DMS53 treated with DMSO at 0.1 percent for 48 hours (cell line): ENCODE data around the gene ERCC5.
A peak's percentile ranks its signal among the peaks of the same experiment; 100 is the strongest.

Source experiments
- DNase-seq: peaks from one replicate; lab custom pipeline; 2025; ENCODE audit not compliant: unreplicated experiment; lab: John Stamatoyannopoulos, UW

ERCC5 gene

DNA sequence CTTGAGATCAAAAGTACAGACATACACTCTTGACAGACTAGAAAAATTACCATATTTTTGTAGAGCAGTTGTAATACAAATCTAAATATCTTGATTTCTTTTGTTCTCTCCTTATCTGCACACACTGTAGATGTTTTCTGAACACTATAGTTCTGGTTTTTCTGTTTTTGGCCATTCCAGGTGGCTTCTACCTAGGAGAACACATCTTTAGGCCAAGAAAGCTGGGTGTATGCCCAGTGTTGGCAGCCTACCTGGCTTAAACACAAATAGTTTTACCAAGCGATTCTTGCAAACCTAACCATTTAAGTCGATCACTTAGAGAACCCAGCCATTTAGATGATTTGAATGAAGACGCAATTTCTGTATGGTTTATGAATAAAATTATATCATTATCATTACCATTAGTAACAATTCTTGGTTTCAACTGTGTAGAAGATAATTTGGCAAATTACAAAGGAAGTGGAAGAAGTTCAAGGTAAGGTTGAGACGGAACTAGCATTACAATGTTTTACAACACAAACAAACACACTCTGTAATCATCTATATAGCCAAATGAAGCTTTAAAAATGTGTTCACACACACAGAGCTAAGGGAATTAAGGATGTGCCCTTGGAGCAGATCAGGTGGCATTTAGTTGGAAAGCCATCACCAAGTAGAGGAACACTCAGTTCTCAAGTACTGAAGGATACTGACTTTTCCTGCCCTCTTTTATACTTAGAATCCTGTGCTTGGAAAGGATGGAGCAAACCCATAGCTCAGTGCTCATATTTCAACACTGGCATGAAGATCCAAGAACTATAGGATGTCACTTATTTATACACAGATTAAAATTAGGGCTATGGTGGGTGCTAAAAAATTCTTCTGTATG, 36.2 kb downstream of the ERCC5 start:
- DNase-seq: no peak

DNA sequence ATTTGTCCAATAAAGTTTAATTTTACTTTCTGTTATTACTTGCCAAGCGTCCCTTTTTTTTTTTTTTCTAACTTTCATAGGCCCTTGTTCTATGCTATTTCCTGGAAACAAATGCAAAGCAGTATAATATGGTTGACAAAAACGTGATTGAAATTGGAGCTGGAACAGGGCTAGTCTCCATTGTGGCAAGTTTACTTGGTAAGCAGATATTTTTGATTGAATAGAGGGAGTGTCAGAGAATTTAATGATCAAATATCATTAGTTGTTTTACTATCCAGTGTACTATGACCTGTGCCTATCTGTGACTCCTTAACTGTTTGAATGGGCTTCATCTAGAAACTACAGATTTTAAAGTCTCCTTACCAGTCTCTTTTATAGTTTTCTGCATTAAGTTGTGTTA, 46.7 kb downstream of the ERCC5 start:
- DNase-seq: no peak

DNA sequence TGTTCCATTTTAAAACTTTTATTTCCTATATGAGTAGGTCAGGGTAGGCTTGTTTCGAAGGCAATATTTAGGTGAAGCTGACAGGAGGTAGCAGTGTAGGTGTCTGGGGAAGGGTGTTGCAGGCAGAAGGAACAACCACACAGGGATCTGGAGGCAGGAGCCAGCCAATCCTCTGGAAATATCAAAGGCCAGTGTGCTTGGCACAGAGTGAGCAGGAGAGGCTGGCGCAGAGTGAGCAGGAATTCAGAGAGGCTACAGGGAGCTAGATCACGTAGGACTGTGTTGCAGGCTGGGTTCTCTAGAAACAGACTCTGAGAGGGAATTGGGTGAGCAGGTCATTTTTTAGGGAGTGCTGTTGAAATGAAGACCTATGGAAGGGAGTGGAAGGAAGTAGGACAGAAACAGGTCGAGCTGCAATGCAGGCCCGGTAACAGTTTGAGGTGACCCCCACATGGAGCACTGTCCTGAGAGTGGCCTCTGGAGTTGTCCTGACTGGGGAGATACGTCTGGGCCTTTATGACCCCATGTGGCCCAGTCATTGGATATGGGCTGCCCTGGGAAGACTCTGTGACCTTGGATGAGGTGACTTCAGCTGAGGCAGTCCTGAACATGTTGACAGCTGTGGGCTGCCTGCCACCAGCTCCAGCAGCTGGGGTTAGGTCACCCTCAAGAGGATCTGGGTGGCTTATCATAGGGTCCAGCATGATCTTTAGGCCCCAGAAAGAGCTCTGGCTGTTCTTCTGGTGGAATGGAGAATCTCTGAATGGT, 51.7 kb downstream of the ERCC5 start:
- no peak for DNase-seq

DNA sequence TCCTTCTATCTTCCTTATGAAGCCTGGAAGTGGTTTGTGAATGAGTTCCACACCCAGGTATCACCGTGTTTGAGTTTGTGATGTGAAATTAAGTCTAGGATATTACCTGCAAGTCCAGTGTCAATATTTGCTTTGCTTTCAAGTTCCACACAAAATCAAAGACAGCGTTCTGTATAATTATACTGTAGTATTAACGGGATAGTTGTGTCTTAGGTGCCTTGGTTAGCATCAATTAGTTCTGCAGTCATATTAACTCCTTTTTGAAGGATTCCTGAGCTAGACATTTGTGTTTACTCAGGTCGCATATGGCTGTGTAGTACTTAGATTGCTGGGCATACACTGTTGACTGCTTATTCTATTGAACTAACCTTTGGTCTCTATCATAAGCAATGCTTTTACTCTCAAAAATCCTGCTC, 54.4 kb downstream of the ERCC5 start:
- no peak for DNase-seq

DNA sequence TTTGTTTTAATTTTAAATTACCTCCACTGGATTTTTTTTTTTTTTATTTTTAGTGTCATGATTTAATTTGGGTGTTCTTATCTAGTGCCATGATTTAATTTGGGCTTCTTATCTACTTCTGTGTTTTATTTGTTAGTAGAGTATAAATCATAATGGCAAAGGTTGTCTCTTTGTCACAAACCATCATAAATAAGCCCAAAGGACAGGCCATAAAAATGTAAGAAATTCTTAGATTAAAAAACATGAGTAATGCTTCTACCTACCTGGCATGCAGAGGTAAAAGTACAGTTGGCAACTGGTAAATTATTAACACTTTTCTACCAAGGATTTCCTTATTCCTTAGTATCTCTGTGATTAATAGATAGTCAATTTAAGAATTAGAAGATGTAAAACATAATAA, 55.2 kb downstream of the ERCC5 start:
- no peak for DNase-seq

DNA sequence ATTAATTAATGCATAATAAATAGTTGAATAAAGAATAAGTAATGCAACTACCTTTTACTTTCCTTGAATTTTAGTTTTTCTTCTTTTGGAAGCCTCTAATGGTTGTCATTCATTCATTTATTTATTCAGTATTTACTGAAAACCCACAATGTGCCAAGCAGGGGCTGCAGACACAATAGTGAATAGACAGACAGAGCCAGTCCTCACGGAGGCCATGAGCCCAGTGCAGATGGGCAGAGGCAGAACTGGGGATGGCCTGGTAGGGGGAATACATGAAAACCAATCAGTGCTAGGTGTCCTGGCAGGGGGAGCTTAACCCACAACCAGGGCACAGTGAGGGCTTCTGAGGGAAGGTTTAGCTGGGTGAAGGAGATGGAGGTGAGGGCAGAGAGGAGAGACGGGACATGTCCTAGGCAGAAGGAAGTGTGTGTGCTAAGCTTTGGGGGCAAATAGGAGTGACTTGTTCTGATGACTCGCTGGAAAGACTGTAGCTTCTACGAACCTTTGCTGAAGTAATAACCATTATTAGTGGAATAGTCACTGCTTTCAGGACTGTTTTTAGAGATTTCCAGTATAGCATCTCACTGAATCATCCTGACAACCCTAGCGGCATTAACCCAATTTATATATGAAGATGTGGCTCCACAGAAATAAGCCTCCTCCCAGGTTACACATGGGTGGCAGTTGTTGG, 55.9 kb downstream of the ERCC5 start:
- DNase-seq: no peak

DNA sequence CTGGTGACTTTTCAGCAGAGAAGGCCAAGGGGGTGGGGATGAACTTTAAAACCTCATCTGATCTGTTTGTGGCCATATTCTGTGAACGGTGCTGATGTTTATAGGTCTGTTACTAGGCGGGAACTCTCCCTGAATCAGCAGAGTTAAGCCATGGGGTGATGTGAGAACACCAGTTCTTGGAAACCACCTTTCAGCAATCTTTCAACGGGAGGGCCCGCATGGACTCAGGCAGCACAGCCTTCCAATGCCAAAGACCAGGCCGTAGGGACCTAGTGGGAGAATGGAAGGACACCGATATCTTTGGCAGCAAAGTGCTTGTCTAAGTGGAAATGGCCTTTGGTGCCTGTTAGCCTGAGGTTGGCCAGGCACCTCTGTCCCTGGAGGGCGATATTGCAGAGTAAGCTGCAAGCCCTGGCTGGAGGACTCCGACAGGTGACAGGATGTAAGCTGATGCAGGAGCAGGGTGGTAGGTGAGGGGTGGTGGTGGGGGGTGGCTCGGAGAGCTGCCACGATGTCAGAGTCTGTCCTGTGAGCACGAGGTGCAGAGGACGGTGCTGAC, 57.0 kb downstream of the ERCC5 start:
- no peak for DNase-seq

GRCh38 chr13:102903659-102904407, 58.0 kb downstream of the ERCC5 start:
- DNase-seq: peak; percentile 3

- no peak for DNase-seq
These were observed 58.6 kb downstream of the ERCC5 start for GRCh38 chr13:102904408-102904862.

DNA sequence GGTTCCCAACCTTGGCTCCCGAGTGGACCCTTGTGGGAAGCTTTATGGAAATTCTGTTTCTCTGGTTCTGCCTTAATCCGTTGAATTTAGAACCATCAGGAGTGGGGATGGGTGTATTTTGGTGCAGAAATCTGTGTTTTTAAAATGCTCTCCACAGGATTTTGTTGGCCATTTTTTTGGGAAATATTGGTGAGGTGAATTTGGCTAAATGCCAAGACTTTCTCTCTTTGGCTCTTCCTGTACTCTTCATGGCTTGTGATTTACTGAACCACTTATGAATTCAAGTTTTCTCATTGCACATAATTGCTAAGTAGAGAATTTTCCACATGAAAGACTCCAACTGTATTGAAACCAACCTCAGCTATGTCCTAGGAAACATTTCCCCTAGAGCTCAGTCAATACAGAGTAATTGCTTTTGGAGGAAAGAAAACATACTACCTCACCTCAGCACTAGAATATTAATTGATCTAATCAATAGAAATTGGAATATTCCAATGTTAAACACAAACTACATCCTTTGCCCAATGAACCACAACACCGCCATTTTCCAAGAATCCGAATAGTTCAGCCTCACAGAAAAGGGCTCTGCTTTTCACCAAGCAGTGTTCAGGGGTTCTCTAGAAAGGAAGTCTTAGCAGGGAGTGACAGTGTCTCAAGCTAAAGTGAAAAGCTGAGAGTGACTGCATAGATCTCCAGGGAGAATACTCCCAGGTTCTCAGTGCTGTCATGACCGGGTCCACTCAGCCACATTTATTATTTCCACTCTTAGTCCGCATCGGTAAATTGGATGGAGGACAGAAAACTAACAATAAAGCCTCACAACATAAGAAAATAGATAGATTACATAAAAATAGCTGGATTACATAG, 60.3 kb downstream of the ERCC5 start:
- no peak for DNase-seq

- no peak for DNase-seq
These were observed 61.4 kb downstream of the ERCC5 start for GRCh38 chr13:102907016-102907756.

DNA sequence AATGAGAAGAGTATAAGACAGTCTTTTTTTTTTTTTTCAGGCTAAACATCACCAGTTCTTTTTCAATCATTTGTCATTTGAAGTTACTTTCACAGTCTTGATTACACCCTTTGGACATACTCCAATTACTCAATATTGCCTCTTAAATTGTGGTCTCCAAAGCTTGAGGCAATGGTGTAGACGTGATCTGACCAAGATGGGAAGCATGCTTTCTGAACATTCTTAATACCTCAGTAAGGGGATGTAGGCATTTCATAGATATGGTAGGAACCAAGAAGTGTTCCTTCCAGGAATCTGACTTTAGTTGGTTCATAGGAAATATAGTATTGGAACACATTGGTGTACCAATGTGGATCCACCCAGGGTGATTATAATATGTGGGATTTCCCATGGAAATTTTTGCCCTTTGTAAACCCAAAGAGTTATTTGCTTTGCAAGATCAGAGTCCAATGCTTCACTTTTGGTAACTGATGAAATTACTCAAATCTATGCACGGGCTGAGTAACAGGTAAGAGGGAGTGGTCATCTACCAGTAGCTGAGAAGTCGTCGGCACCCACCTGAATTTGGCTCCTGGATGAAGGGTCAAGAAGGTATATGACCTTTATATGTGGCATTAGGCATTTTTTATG, 62.2 kb downstream of the ERCC5 start:
- no peak for DNase-seq

DNA sequence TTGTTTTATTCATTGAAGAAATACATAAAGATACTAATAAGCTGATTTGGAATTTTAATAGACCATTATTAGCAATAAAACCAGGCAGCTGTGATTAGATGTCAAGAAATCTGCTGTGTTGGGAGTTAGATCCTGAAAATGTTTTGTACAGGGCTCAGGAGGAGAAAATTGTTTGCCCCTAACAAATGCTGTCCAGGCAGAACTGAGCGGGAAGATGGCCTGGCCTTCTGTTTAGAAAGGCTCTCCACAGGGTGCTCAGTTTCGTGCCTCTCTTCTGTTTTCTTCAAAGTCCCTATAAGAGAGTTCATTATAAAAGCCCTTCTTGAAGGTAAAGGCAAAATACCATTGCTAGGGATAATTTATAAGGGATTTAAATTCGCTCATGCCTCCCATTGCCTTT, 64.1 kb downstream of the ERCC5 start:
- no peak for DNase-seq

DNA sequence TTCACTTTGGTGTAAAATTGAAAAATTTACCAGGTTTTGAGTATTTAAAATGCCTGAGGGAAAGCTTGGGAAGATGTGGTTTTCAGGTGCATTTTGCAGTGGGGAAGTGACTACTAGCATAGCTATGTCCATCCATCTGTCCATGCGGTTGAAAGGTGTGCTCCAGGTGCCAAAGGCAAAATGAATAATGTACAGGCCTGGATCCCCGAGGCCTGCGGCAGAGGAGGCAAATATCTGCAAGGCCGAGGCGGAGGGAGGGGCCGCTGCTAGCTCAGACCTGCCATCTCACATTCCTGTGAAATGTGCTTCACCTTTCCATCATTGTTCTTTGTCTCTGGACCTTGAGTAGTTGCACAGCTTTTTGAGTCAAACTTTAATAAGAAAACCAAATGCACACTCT, 65.5 kb downstream of the ERCC5 start:
- DNase-seq: no peak

DNA sequence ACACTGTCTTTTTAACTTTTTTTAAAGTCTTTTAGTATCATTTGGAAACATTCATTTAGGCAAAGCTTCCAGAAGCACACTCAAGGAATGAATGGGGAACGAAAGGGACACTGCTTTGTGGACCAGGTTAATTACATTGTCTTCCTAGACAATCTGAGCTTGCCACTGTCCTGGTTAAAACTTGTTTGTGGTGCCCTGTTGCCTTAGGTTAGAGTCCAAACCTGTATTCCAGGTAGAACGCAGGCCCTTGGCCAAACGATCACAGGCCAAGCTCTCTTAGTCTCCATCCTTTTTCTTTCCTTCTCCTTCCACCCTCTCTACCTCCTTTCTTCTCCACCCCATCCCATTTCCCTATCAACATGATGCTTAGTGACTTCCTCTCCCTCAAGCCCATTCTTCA, 66.8 kb downstream of the ERCC5 start:
- no peak for DNase-seq

DNA sequence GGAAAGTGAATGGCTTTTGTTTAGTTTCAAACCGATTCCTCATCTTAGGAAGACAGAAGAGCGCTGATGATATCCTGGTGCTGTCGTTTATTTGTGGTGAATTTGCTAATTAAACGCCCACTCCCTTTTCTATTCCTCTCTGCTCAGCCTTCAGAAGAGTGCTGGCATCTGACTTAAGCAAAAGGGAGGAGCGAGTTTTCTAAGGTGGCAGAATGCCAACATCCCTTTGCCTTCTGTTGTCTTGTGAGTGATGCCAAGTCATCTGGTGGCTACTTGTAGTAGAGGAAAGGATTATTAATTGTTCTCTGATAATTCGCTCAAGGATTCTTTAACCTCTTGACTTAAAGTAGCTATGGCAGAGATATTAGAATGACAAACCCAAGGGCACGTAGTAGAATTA, 68.1 kb downstream of the ERCC5 start:
- no peak for DNase-seq

DNA sequence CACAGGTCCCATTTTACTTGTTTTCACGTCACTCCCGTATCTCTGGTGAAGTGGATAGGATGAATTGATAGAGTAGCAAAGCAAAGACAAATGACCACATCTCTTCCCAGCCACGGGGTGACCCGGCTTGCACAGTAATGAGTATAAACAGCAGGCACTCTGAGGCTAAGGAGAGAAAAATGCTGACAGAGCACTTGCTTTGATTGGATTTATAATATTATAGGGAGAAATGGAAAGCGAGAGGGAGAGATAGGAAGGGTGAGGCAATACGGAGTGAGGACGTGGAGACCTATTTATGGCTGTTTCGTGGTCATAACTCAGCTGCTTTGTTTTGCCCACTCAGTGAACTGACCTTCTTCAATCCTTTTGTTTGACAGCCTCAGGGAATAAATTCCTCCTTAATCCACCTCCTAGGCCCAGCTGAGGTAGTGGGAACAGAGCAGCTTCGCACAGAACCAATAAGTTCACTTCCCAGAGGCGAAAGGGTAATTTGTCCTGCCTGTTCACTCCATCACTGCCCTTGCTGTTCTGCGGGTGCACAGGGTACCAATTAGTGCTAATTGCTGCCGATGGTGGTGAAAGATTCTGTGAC, 68.6 kb downstream of the ERCC5 start:
- no peak for DNase-seq

DNA sequence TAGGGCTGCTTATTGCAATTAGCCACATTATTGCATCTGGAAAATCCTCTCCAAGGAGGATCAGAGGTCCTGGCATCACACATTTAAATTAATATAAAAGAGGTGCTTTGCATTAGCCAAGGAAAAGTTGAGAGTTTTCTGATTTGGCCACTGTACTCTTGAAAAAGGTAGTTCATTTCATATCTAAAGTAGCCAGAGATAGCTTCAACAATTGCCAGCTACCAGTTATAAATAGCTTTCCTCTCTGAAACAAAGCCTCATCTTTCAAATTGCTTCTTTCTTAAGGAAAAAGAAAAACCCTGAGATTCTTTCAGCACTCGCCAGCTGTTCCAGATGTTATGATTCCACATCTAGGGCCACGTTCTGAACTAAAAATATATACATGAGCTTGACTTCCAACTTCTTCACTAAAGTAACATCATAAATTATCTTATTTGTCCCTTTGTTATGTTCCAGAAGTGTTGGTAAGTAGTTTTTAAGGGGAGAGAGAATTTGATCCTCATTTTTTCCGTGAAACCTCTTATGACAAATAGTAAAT, 69.6 kb downstream of the ERCC5 start:
- no peak for DNase-seq
